GM23248 (cell line): ENCODE data around the gene NMT2. TPM values are rescaled to one million over a fixed set of nuclear protein-coding genes. Genes with fewer than 3 reads are reported as not detected.

Source experiments
- DNase-seq: peaks from one replicate; pipeline ENCODE4 v3.0.0-alpha.2; 2015
- H2AFZ ChIP-seq: fragments of 200-600 bp; sonication (generic); 2 replicates; pipeline ENCODE4 v1.6.1; 2016; ENCODE audit warnings: antibody characterized with exemption
- H3F3A ChIP-seq: fragments of 200-600 bp; sonication (generic); 2 replicates; pipeline ENCODE4 v1.6.1; 2016; ENCODE audit warnings: mild to moderate bottlenecking, antibody characterized with exemption, mixed run types; ENCODE audit not compliant: insufficient read depth
- H3K27ac ChIP-seq: fragments of 200-600 bp; sonication (generic); 2 replicates; pipeline ENCODE4 v1.5.1; 2016; ENCODE audit warnings: mild to moderate bottlenecking
- H3K27me3 ChIP-seq: fragments of 200-600 bp; sonication (generic); replicated peaks from 2 replicates; pipeline ENCODE4 v1.6.1; 2016; ENCODE audit warnings: mild to moderate bottlenecking; ENCODE audit not compliant: insufficient read depth
- H3K36me3 ChIP-seq: fragments of 200-600 bp; sonication (generic); 2 replicates; pipeline ENCODE4 v1.6.1; 2016; ENCODE audit warnings: low read depth, mild to moderate bottlenecking
- H3K4me1 ChIP-seq: fragments of 200-600 bp; sonication (generic); 2 replicates; pipeline ENCODE4 v1.6.1; 2016; ENCODE audit warnings: mild to moderate bottlenecking; ENCODE audit not compliant: insufficient read depth
- H3K4me2 ChIP-seq: fragments of 200-600 bp; sonication (generic); one replicate; pipeline ENCODE4 v1.6.1; 2016; ENCODE audit warnings: mild to moderate bottlenecking; ENCODE audit not compliant: unreplicated experiment
- H3K4me3 ChIP-seq: fragments of 200-600 bp; sonication (generic); 2 replicates; pipeline ENCODE4 v1.5.1; 2016; ENCODE audit warnings: mild to moderate bottlenecking
- H3K79me2 ChIP-seq: fragments of 200-600 bp; sonication (generic); 2 replicates; pipeline ENCODE4 v1.6.1; 2016; ENCODE audit warnings: mild to moderate bottlenecking; ENCODE audit not compliant: insufficient read depth
- H3K9ac ChIP-seq: fragments of 200-600 bp; sonication (generic); 2 replicates; pipeline ENCODE4 v1.6.1; 2016; ENCODE audit warnings: mild to moderate bottlenecking
- H3K9me2 ChIP-seq: fragments of 200-600 bp; sonication (generic); 2 replicates; pipeline ENCODE4 v1.6.1; 2016; ENCODE audit warnings: mixed run types, mild to moderate bottlenecking, moderate library complexity; ENCODE audit not compliant: insufficient read depth
- H3K9me3 ChIP-seq: fragments of 200-600 bp; sonication (generic); one replicate; pipeline ENCODE4 v1.6.1; 2017; ENCODE audit warnings: low read depth
- H4K20me1 ChIP-seq: fragments of 200-600 bp; sonication (generic); 2 replicates; pipeline ENCODE4 v1.6.0; 2016; ENCODE audit not compliant: insufficient read depth
- EZH2 ChIP-seq: fragments of 200-600 bp; sonication (generic); IDR thresholded peaks from 2 replicates; pipeline ENCODE4 v1.6.1; 2018; ENCODE audit warnings: antibody characterized with exemption, mild to moderate bottlenecking; ENCODE audit not compliant: insufficient read depth, poor library complexity, severe bottlenecking
- EZH2phosphoT487 ChIP-seq: fragments of 200-600 bp; sonication (generic); IDR thresholded peaks from 2 replicates; pipeline ENCODE4 v1.6.1; 2018; ENCODE audit warnings: antibody characterized with exemption, moderate library complexity, mild to moderate bottlenecking, low read depth; ENCODE audit not compliant: insufficient read depth
- WGBS, 2 experiments: methylation state at CpG; one replicate each; pipeline ENCODE4 v1.1.6; 2015 to 2017; ENCODE audit warnings: low lambda C conversion rate in 2 of 2, low coverage in 1 of 2; ENCODE audit errors: missing lambda C conversion rate in 2 of 2; 5-methylcytosine and 5-hydroxymethylcytosine counted together
- in situ Hi-C: fragments of 300-500 bp; cut with MboI; formaldehyde crosslinking; loops from 2 replicates; pipeline ENCODE4 v1.15.0; 2020
- polyA plus RNA-seq: library from polyadenylated mRNA; unstranded; fragments of >200 nt; fragmentation: Nextera tagmentation; extraction: Ambion mirVana; gene quantifications from 2 replicates; pipeline ENCODE4 v1.2.1, GENCODE V29; 2016
- total RNA-seq: library from RNA; depleted of rRNA; stranded (reverse); fragments of >200 nt; shearing (Covaris generic); gene quantifications from 2 replicates; pipeline ENCODE4 v1.2.3, GENCODE V29; 2014; rRNA removed

Gene NMT2
- 28.6 and 35.9 TPM in 2 replicates for total RNA-seq
- polyA plus RNA-seq, result 24.9 and 26.3 TPM in 2 replicates

DNA sequence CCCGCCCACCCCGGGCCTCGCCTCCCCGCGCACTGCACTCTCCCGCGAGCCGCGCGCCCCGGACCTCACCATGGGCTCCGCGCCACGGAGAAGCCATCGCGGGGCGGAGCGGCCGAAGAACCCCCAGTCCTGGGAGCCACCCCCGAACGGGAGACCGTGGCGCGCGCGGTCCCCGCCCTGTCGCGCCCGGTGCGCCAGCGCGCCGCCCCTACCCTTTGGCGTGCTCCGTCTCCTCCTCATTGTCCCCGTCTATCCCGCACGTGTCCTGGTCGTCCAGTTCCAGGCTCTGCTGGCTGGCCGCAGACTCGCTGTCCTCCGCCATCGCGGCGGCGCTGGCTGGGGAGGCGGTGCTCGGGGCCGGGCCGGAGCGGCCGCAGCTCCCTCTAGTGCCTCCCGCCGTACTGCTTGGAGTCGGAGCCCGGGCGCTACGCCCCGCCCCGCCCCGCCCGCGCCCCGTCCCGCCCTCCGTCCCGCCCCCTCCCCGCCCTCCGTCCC, at the start of gene NMT2:
NMT2 (minus strand) TSS at position 403 of the 495 bp plus-strand sequence; CDS start at position 322, 81 bp downstream.
- H3K4me1 ChIP-seq, result peaks cover 16% of the 10 kb centered on the region
- 0 out of 2 replicates have a peak, but pooled peaks cover 11% of the 10 kb centered on the region for H3F3A ChIP-seq
- DNase-seq, result no peak
- no peaks in the 10 kb centered on the region for H3K36me3 ChIP-seq
- peak within 1 kb of the TSS; percentile 76 for H3K27ac ChIP-seq
- in situ Hi-C loops, result no loop called here
- peak within 1 kb of the TSS; percentile 85 for H2AFZ ChIP-seq
- TF ChIP-seq EZH2phosphoT487 (no peak), EZH2 (no peak)
- H3K9me3 ChIP-seq, result no peaks in the 10 kb centered on the region
- peak within 1 kb of the TSS; percentile 83 for H3K9ac ChIP-seq
- H3K9me2 ChIP-seq, result no peaks in the 10 kb centered on the region
- peaks cover 46% of the 10 kb centered on the region for H3K79me2 ChIP-seq
- 1 to 2% methylated on average over 29 to 38 of the region's 70 CpGs for WGBS, 2 experiments
- H3K4me2 ChIP-seq, result peak within 1 kb of the TSS; percentile 100
- no peaks in the 10 kb centered on the region for H3K27me3 ChIP-seq
- peak within 1 kb of the TSS; percentile 98 for H3K4me3 ChIP-seq
- H4K20me1 ChIP-seq, result 0 out of 2 replicates have a peak, but pooled peaks cover 4% of the 10 kb centered on the region

DNA sequence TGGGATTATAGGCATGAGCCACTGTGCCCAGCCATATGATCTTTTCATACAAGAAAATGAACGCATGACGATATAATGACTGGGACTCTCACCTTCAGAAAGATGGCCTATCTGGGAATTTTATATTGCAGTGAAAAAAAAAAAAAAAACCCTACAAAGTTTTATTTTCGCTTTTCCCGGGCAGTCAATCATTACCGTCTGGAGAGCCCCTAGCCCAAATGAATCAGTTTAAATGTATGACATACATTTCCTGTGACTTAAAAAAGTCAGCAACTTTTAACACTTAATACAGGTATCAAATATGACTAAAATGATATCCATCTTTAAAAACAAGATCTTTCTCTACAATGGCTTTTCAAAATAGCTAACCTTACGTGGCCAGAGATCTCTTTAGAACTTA, 48.2 kb upstream of the NMT2 start:
- no peak for TF ChIP-seq EZH2
- no peak for TF ChIP-seq EZH2phosphoT487
- 93 to 96% methylated on average over 6 of the region's 6 CpGs for WGBS, 2 experiments
- in situ Hi-C loops, result no loop called here

DNA sequence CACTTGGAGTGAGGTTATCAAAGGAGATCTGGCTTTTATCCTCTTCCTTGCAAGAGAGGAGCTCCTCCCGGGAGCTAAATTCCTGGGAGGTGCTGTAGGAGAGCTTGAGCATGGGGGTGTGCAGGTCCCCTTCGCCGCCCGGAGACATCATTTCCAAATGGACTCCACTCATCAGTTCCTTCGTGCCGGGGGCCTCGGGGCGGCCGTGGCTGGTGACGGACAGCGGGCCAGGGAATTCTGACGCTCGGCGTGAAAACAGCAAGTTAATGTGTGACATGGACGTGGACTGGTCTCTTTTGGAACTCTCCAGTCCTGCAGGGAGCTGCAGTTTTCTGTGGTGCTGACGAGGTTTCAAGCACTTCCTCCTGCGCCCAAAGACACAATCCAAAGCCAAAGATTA, 45.7 kb upstream of the NMT2 start:
- H3K36me3 ChIP-seq, result no peaks in the 10 kb centered on the region
- no peaks in the 10 kb centered on the region for H3K9me2 ChIP-seq
- in situ Hi-C loops, result no loop called here
- no peak overlapping the region for H3K4me2 ChIP-seq
- H3K4me3 ChIP-seq, result no peak overlapping the region
- H3K27ac ChIP-seq, result no peak overlapping the region
- H3K79me2 ChIP-seq, result no peaks in the 10 kb centered on the region
- H3K9ac ChIP-seq, result no peak overlapping the region
- TF ChIP-seq EZH2 (no peak), EZH2phosphoT487 (no peak)
- peaks cover 21% of the 10 kb centered on the region for H3F3A ChIP-seq
- no peak for DNase-seq
- H4K20me1 ChIP-seq, result no peaks in the 10 kb centered on the region
- no peaks in the 10 kb centered on the region for H3K9me3 ChIP-seq
- H3K27me3 ChIP-seq, result no peaks in the 10 kb centered on the region
- WGBS, 2 experiments, result 93 to 94% methylated on average over 17 of the region's 17 CpGs
- no peak overlapping the region for H2AFZ ChIP-seq
- peaks cover 15% of the 10 kb centered on the region for H3K4me1 ChIP-seq

More for the DNA sequence above, 48.2 kb upstream of the NMT2 start:
- H3K4me3 ChIP-seq, result no peak overlapping the region
- H3K9me2 ChIP-seq, result no peaks in the 10 kb centered on the region
- DNase-seq, result no peak
- no peaks in the 10 kb centered on the region for H3K27me3 ChIP-seq
- H3K79me2 ChIP-seq, result no peaks in the 10 kb centered on the region
- no peak overlapping the region for H3K27ac ChIP-seq
- no peak overlapping the region for H3K4me2 ChIP-seq
- H3F3A ChIP-seq, result peaks cover 11% of the 10 kb centered on the region
- peaks cover 7% of the 10 kb centered on the region for H3K4me1 ChIP-seq
- no peaks in the 10 kb centered on the region for H3K9me3 ChIP-seq
- H3K9ac ChIP-seq, result no peak overlapping the region
- no peaks in the 10 kb centered on the region for H3K36me3 ChIP-seq
- H4K20me1 ChIP-seq, result no peaks in the 10 kb centered on the region
- no peak overlapping the region for H2AFZ ChIP-seq

GRCh38 chr10:15213461-15213861, 45.0 kb upstream of the NMT2 start:
- TF ChIP-seq EZH2 (no peak), EZH2phosphoT487 (no peak)
- Histone ChIP-seq H3K9me3 (no peaks in the 10 kb centered on the region), H3F3A (peaks cover 21% of the 10 kb centered on the region), H3K4me2 (no peak overlapping the region), H3K27ac (no peak overlapping the region), H2AFZ (no peak overlapping the region), H3K9me2 (no peaks in the 10 kb centered on the region), H3K27me3 (no peaks in the 10 kb centered on the region), H3K79me2 (no peaks in the 10 kb centered on the region), H4K20me1 (no peaks in the 10 kb centered on the region), H3K9ac (no peak overlapping the region), H3K4me3 (no peak overlapping the region), H3K4me1 (peaks cover 15% of the 10 kb centered on the region), H3K36me3 (no peaks in the 10 kb centered on the region)
- WGBS, 2 experiments, result 92% methylated on average over 18 of the region's 18 CpGs
- DNase-seq, result no peak
- in situ Hi-C loops, result no loop called here
